RWPE1 (cell line): ENCODE measurements around the gene KLHL6.
"Not testable (repeated sequence)": the region's sequence is repeated elsewhere in the genome, so short reads cannot be mapped to it uniquely, and the experiment has no call there.

Experiments
- CTCF ChIA-PET: fragments of 350-600 bp; sonication (Branson Sonifier 250); formaldehyde crosslinking; extraction: SDS; loops from one replicate; lab custom pipeline; 2021; lab: Yijun Ruan, JAX
- POLR2A ChIA-PET: fragments of 400-600 bp; formaldehyde crosslinking; extraction: SDS; loops from one replicate; lab custom pipeline; 2020; ENCODE audit warnings: antibody characterized with exemption; ENCODE audit not compliant: low non-redundant PET; lab: Yijun Ruan, JAX
- DNase-seq: peaks from one replicate; pipeline ENCODE4 v3.0.0; 2012; ENCODE audit warnings: low spot score
- H3K27ac ChIP-seq: fragments of 450-650 bp; 2 replicates; pipeline ENCODE4 v1.5.1; 2017
- TF ChIP-seq, protein P1 (sequence below): fragments of 450-650 bp; conservative IDR thresholded peaks from 2 replicates; pipeline ENCODE4 v1.5.1; 2017; ENCODE audit warnings: low read depth, mild to moderate bottlenecking

Gene KLHL6

DNA sequence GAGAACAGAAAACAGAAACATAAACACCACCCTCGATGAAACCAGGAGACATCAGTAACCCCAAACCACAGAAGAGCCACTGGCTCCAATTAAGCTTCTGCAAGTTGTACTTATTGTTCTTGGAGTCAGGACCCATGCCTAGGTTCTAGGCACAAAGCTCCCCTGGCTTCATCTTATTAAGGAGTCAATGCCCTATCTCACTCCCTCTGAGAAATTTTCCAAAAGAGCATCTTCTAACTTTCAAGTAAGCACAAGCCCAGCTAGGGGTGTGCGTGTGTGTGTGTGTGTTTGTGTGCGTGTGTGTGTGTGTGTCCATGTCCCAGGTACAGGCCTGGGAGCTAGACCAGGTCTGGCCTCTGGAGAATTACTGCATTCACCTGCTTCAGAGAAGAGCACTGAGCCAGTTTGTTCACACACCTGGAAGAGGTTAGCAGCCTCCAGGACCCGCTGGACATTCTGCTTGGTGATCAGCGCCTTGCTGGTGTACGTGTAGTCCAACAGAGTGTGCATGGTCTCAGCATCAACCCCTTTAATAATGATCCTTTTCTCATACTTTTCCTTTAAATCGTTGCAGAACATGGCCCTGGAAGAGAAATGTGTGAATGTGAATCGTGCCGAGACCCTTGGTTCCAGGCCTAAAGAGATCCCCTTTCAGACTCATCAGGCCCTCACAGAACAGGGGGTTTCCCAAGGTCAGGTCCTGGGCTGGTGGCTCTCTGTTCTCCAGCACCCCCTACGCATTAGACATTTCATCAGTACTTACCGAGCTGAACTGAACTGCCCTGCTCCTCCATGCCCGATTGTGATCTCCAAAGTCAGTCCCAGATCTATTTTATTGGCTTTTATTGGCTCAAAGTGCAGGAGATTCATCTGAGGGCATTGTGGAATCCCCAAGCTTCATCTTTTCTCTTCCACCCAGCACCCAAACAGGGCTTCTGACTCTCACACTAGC lies 27.8 kb downstream of the KLHL6 start:
- CTCF ChIA-PET, result interaction anchor here (0.6 kb wide), 1 partner anchor 383 kb away, joined by 3 read pairs; no protein-coding TSS in a partner anchor
- TF ChIP-seq, protein P1, sequence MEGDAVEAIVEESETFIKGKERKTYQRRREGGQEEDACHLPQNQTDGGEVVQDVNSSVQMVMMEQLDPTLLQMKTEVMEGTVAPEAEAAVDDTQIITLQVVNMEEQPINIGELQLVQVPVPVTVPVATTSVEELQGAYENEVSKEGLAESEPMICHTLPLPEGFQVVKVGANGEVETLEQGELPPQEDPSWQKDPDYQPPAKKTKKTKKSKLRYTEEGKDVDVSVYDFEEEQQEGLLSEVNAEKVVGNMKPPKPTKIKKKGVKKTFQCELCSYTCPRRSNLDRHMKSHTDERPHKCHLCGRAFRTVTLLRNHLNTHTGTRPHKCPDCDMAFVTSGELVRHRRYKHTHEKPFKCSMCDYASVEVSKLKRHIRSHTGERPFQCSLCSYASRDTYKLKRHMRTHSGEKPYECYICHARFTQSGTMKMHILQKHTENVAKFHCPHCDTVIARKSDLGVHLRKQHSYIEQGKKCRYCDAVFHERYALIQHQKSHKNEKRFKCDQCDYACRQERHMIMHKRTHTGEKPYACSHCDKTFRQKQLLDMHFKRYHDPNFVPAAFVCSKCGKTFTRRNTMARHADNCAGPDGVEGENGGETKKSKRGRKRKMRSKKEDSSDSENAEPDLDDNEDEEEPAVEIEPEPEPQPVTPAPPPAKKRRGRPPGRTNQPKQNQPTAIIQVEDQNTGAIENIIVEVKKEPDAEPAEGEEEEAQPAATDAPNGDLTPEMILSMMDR, result no peak
- no peak for DNase-seq
- no peak overlapping the region for H3K27ac ChIP-seq
- POLR2A ChIA-PET, result no interaction called here

DNA sequence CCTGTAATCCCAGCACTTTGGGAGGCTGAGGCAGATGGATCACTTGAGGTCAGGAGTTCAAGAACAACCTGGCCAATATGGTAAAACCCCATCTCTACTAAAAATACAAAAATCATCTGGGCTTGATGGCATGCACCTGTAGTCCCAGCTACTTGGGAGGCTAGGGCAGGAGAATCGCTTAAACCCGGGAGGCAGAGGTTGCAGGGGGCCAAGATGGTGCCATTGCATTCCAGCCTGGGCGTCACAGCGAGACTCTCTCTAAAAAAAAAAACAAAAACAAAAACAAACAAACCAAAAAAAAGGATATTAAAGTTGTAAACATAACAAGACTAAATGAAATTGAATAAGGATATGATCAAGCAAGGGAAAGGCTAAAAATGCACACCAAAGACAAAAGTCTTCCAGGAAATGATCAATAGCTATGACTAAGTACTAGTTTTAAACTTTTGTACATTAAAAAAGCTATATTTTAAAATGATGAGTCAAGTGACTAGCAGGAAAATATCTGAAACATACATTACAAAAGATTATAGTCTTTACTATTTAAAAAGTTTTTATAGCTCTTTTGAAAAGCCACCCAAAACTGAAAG lies 28.6 kb downstream of the KLHL6 start:
- ChIA-PET POLR2A (no interaction called here), CTCF (interaction anchor here (0.6 kb wide), 1 partner anchor 382 kb away, joined by 3 read pairs; no protein-coding TSS in a partner anchor)
- H3K27ac ChIP-seq, result no peak overlapping the region
- TF ChIP-seq, protein P1, result no peak
- no peak for DNase-seq

DNA sequence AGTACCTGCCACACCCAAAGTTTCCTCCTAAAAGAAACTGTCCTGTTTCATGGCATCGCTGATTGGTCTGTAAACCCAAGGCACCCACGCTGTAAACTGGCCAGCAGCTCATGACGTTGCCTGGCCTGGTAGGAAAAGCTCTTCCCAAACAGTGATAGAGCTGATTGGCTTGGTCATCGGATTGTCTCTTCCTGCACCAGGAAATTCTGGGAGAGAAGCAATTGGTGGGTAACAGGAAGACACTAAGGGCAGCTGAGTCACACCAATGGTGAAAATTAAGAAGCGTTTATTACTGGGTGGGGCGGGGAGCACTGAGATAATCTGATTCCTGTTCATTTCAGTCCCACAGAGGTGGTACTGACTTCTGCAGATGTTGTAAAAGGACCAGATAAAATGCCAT lies 31.0 kb downstream of the KLHL6 start:
- CTCF ChIA-PET, result no interaction called here

DNA sequence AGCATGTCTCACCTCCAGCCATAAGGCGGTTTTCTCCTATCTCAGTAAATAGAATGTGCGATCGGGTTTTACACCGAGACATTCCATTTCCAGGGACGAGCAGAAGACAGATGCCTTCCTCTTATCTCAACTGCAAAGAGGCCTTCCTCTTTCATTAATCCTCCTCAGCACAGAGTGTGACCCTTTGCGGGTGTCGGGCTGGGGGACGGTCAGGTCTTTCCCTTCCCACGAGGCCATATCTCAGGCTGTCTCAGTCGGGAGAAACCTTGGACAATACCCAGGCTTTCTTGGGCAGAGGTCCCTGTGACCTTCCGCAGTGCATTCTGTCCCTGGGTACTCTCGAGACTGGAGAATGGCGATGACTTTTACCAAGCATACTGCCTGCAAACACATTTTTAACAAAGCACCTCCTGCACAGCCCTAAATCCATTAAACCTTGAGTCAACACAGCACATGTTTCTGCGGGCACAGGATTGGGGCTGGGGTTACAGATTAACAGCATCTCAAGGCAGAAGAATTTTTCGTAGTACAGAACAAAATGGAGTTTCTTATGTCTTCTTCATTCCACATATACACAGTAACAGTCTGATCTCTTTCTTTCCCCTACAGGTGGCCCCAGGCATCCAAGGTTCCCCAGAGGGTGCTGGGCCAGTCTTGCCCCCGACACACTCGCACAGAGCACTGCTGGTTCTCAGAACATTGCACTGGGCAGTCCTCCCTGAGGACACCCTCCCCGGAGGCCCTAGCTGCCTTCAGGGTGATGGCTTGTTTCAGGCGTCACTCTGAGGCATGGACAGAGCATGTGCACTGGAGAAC lies 34.6 kb downstream of the KLHL6 start:
- POLR2A ChIA-PET, CTCF ChIA-PET, H3K27ac ChIP-seq, DNase-seq: not testable (repeated sequence)

More for the DNA sequence above, 31.0 kb downstream of the KLHL6 start:
- no peak for DNase-seq
- TF ChIP-seq, protein P1, result no peak
- POLR2A ChIA-PET, result no interaction called here
- H3K27ac ChIP-seq, result no peak overlapping the region

DNA sequence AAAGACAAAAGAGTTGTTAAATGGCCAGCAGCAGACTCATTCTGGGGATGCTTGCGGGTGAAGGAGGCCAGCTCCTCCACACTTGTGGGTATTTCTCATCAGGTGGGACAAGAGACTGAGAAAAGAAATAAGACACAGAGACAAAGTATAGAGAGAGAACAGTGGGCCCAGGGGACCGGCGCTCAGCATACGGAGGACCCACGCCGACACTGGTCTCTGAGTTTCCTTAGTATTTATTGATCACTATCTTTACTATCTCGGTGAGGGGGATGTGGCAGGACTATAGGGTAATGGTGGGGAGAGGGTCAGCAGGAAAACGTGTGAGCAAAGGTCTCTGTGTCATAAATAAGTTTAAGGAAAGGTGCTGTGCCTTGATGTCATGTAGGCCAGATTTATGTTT lies 35.2 kb downstream of the KLHL6 start:
- H3K27ac ChIP-seq, DNase-seq, POLR2A ChIA-PET, CTCF ChIA-PET: not testable (repeated sequence)

DNA sequence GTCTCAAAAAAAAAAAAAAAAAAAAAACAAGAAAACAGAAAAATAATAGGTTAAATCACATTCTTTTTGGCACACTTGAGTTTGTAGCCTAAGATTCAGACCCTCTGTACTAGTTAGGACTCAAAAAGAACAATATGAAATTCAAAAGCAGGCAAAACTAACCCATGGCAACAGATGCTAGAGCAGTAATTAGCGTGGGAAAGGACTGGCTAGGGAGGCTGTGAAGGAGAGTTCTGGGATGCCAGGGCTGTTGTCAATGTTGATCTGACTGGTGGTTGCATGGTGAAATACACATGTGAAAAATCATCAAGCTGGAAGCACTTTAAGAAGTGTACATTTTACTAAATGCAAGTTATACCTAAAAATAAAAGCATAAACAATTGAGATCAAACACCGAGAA lies 35.6 kb downstream of the KLHL6 start:
- TF ChIP-seq, protein P1, result no peak
- CTCF ChIA-PET, result no interaction called here
- POLR2A ChIA-PET, result no interaction called here
- no peak for DNase-seq
- no peak overlapping the region for H3K27ac ChIP-seq
